ENCODE results near the gene CACNB4. TPM values are rescaled to one million over a fixed set of nuclear protein-coding genes. Genes with fewer than 3 reads are reported as not detected.

Gene CACNB4
- total RNA-seq, 4 donors from 2014 or later, result 2.3 to 5.8 (median 2.8) TPM

GRCh38 chr2:152050915-152051314 lies 47.9 kb downstream of the CACNB4 start:
- TF ChIP-seq CTCF (IDR thresholded peaks at IDR 0.05; ENCODE audit: low read depth), result no peak

GRCh38 chr2:152050341-152050740 lies 48.5 kb downstream of the CACNB4 start:
- no peak for TF ChIP-seq CTCF (IDR thresholded peaks at IDR 0.05; ENCODE audit: low read depth)

GRCh38 chr2:152049541-152049940 lies 49.3 kb downstream of the CACNB4 start:
- TF ChIP-seq CTCF (IDR thresholded peaks at IDR 0.05; ENCODE audit: low read depth), result no peak

GRCh38 chr2:152047824-152048471 lies 50.9 kb downstream of the CACNB4 start:
- no peak for TF ChIP-seq CTCF (IDR thresholded peaks at IDR 0.05; ENCODE audit: low read depth)

- TF ChIP-seq CTCF (IDR thresholded peaks at IDR 0.05; ENCODE audit: low read depth), result no peak
Observed at GRCh38 chr2:152046940-152047339, 51.9 kb downstream of the CACNB4 start.

- no peak for TF ChIP-seq CTCF (IDR thresholded peaks at IDR 0.05; ENCODE audit: low read depth)
Observed at GRCh38 chr2:152042636-152043615, 55.9 kb downstream of the CACNB4 start.

- no peak for TF ChIP-seq CTCF (IDR thresholded peaks at IDR 0.05; ENCODE audit: low read depth)
Observed at GRCh38 chr2:152038441-152038958, 60.3 kb downstream of the CACNB4 start.

Measured in subcutaneous adipose tissue (tissue), 4 donors.